ENCODE results near the gene PLPPR1.

The PLPPR1 gene

DNA sequence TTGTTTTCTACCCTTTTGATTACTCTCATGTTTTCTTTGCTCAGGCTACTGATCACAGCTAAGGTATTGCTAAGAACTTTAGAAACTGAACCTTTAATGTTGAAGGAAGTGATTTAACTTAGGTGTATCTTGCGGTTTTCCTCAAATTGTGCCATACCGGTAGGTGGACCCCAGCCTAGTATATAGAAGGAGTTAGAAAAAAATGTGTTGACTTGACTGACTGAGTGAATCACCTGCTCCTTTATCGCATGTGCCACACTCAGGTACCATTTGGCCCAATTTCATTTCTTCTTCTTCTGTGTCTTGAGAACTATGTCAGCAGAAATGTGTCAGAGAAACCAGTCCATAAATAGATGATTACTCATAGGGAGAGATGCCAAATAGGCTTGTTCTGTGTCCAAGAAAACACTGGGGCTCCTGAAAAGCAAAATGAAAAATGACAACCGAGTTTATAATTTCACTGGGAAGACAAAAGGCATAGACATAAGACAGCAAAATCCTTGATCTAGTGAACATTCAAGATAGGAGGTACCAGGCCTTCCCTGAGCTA lies 19.4 kb downstream of the PLPPR1 start:
- DNase-seq (ENCODE audit: low spot score) = no peak

- DNase-seq (ENCODE audit: low spot score) = no peak
Observed at GRCh38 chr9:101050650-101051049, 22.1 kb downstream of the PLPPR1 start.

GRCh38 chr9:101054657-101055056 lies 26.1 kb downstream of the PLPPR1 start:
- no peak for DNase-seq (ENCODE audit: low spot score)

- no peak for DNase-seq (ENCODE audit: low spot score)
Observed at GRCh38 chr9:101055516-101055915, 27.0 kb downstream of the PLPPR1 start.

DNA sequence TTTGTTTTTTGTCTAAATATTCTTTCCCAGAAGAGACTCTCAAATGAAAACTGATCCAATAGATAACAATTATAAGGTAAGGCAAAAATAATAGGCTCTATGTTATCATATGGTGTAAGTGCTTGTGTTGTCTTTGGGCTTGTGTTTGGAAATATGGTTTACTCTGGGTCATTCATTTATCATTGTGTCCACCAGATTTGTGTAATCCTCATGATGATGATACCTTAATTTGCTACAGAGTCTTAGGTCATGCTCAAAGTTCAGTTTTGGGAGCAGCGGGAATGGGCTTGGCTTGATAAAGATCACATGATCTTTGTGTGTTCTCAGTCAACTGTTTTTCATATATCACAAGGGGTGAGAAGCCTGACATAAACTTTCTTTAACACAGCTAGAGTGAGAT lies 34.2 kb downstream of the PLPPR1 start:
- no peak for DNase-seq (ENCODE audit: low spot score)

DNA sequence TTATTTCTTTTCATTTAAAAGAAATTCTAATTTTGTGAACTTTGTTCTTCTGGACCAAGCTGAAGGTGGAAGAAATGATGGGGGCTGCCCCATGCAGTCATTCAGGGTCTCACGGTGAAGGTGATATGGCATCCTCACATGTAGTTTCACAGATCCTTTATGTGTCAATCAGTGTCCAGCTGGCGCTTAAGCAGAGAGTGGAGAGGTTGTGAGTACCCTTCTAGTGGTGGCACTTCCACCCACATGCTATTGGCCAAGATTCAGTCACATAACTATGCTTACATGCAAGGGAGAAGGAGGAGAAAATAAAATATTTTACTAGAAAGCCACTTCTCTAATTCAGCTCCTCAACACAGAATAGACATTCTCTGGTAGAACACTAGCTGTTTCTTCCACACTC lies 34.7 kb downstream of the PLPPR1 start:
- no peak for DNase-seq (ENCODE audit: low spot score)

- DNase-seq (ENCODE audit: low spot score) = no peak
Observed at GRCh38 chr9:101064206-101064605, 35.7 kb downstream of the PLPPR1 start.

- no peak for DNase-seq (ENCODE audit: low spot score)
Observed at GRCh38 chr9:101065930-101066329, 37.4 kb downstream of the PLPPR1 start.

DNA sequence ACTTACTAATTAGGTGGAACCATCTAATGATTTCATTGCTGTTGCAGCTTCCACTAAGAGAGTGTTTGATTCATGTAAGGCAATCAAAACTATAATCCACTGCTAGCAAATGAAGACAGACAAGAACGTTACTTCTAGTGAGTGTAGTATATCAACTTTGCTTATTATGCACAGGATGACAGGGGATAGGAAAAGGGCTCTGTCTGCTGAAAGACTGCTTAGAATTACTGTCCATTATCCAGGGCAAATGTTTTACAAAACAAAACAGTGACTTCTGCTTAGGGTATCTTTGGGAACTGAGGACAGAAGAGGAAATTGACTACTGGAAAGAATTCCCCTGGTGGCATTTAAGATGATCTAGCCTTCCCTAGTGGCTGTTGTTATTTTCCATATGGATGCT lies 40.2 kb downstream of the PLPPR1 start:
- DNase-seq (ENCODE audit: low spot score) = no peak

GRCh38 chr9:101072259-101072658 lies 43.7 kb downstream of the PLPPR1 start:
- DNase-seq (ENCODE audit: low spot score) = no peak

GRCh38 chr9:101073122-101073521 lies 44.6 kb downstream of the PLPPR1 start:
- DNase-seq (ENCODE audit: low spot score) = no peak

DNA sequence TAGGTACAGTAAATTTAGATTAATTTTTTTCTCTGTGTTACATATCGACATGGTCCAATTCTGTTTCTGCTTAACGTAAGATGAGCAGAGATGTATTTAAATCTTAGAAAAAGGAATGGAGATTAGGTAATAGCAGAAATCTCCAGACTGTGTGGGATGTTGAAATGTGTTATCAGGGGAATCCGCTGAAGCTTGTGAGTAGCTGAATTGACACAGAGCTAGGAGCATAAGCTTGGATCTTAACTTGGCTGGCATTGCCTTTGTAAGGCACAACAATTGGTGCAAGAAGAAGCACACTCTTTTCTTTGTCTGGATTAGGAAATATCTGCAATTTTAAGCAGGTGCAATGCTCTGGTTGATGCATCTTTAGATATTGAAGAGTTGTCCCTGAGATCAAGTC lies 53.1 kb downstream of the PLPPR1 start:
- DNase-seq (ENCODE audit: low spot score) = no peak

DNA sequence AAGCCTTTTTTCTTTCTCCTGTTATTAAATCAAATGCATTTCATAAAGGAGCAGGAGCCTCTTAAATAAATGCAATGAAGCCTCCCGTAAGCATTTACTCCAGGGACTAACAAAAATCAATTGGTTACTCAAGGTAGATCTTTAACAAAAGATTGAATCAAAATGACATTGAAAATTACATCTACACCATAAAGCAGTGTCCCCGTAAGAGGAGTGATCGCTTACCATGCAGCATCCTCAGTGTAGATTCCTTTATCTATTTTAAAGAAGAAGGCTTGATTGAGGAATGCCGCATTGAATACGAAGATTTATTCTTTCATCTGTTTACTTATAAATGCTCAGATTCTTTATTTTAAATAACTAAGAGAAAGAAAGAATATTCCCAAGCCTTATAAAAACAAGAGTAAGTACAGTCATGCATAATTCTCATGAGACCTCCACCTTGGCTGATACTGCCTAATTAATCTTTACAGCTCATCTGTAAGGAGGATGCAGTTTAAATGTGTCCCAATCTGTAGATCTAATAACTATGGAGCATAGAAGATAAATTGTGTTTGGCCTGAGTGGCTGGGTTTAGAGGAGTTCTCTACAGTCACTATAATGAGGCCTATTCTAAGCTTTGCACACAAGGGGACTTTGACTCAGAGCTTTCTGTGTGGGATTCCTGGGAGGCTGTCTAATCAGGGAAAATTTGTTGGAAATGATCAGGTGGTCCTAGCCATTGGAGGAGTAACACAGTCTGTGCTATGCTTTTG lies 55.1 kb downstream of the PLPPR1 start:
- DNase-seq (ENCODE audit: low spot score) = no peak

GRCh38 chr9:101087426-101087825 lies 58.9 kb downstream of the PLPPR1 start:
- DNase-seq (ENCODE audit: low spot score) = no peak

- DNase-seq (ENCODE audit: low spot score) = no peak
Observed at GRCh38 chr9:101092922-101093321, 64.4 kb downstream of the PLPPR1 start.

GRCh38 chr9:101093620-101094019 lies 65.1 kb downstream of the PLPPR1 start:
- no peak for DNase-seq (ENCODE audit: low spot score)

- no peak for DNase-seq (ENCODE audit: low spot score)
Observed at GRCh38 chr9:101094686-101095085, 66.2 kb downstream of the PLPPR1 start.

DNA sequence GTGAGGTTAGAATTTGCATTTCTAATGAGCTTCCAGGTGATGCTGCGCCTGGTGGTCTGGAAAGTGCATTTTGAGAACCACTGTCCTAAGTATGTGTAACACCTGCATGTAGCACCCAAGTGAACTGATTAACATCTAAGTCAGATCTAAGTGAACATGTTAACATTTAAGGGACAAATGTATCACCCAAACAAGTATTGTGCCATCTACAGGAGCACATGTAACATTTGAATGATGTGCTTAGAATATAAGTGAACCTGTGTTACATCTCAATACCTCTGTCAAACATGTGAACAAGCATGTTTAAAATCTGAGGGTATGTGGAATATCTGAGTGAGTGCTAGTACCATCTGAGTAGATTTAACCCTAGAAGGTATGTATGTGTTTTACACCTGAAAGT lies 68.7 kb downstream of the PLPPR1 start:
- DNase-seq (ENCODE audit: low spot score) = no peak

GRCh38 chr9:101098392-101098791 lies 69.9 kb downstream of the PLPPR1 start:
- no peak for DNase-seq (ENCODE audit: low spot score)

- DNase-seq (ENCODE audit: low spot score) = no peak
Observed at GRCh38 chr9:101114317-101114716, 85.8 kb downstream of the PLPPR1 start.

DNA sequence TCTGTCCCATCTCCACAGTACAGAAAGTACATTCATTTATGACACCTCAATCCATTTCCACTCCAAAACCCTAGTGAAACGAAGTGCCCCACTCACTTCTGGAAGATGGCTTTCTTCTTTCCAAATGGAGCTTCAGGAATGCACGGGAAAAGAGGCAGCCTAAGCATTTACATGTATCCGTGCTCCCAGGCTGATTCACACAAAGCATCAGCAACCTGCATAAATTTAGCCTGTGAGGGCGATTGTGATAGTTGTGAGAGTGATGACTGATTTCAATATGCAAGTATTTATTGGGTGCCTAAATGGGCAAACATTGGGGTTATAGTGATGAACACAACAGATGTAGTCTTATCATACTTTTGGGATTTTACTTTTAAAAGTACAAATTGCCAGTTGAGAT lies 86.6 kb downstream of the PLPPR1 start:
- DNase-seq (ENCODE audit: low spot score) = no peak

GRCh38 chr9:101117161-101117560 lies 88.6 kb downstream of the PLPPR1 start:
- DNase-seq (ENCODE audit: low spot score) = no peak

- DNase-seq (ENCODE audit: low spot score) = peak; percentile 51
Observed at GRCh38 chr9:101119206-101119819, 90.8 kb downstream of the PLPPR1 start.
